ENCODE data around the gene PSPH.
"Not testable (repeated sequence)": the region's sequence is repeated elsewhere in the genome, so short reads cannot be mapped to it uniquely, and the experiment has no call there.

GRCh38 chr7:56092388-56092787 is 41.1 kb upstream of the PSPH start:
- TF ChIP-seq, protein P1, sequence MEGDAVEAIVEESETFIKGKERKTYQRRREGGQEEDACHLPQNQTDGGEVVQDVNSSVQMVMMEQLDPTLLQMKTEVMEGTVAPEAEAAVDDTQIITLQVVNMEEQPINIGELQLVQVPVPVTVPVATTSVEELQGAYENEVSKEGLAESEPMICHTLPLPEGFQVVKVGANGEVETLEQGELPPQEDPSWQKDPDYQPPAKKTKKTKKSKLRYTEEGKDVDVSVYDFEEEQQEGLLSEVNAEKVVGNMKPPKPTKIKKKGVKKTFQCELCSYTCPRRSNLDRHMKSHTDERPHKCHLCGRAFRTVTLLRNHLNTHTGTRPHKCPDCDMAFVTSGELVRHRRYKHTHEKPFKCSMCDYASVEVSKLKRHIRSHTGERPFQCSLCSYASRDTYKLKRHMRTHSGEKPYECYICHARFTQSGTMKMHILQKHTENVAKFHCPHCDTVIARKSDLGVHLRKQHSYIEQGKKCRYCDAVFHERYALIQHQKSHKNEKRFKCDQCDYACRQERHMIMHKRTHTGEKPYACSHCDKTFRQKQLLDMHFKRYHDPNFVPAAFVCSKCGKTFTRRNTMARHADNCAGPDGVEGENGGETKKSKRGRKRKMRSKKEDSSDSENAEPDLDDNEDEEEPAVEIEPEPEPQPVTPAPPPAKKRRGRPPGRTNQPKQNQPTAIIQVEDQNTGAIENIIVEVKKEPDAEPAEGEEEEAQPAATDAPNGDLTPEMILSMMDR (IDR thresholded peaks at IDR 0.05; ENCODE audit: extremely low read depth in 1 of 2, insufficient read depth in 1 of 2, low read depth in 1 of 2, low read length in 2 of 2), result not testable (repeated sequence)
- not testable (repeated sequence) for TF ChIP-seq MAX (IDR thresholded peaks at IDR 0.05; ENCODE audit: insufficient read depth, insufficient read length); GATA2 (IDR thresholded peaks at IDR 0.05; ENCODE audit: insufficient read depth, insufficient read length, low read depth, low read length); POLR2A (IDR thresholded peaks at IDR 0.05; ENCODE audit: low read depth, low read length); EZH2 (IDR thresholded peaks at IDR 0.05; ENCODE audit: borderline replicate concordance, low read depth, low read length, severe bottlenecking)

Measured in endothelial cell of umbilical vein (primary cell).